ENCODE measurements around the gene BRSK1.

DNA sequence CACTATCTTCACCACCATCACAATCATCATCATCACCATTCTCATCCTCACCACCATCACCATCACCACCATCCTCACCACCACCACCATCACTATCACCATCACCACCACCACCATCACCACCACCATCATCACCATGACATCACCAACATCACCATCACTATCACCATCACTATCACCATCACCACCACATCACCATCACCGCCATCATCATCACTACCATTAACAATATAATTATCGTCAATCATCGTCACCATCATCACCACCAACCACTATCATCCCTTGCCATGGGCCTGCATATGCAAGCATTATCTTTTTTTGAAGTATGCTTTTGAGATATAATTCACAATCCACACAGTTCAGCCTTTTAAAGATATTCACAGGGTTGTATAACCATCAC lies 17.4 kb upstream of the BRSK1 start:
- TF ChIP-seq CCAR2 (optimal IDR thresholded peaks at IDR 0.05; ENCODE audit: low read depth, low read length) (no peak), ZBTB3 (CRISPR knock-in tag; IDR thresholded peaks at IDR 0.05; ENCODE audit: borderline replicate concordance, low read depth) (no peak), CREB1 (IDR thresholded peaks at IDR 0.05) (peak; percentile 87), CREB1 (CRISPR knock-in tag; IDR thresholded peaks at IDR 0.05) (no peak), CENPX (CRISPR knock-in tag; IDR thresholded peaks at IDR 0.05) (no peak), THAP11 (CRISPR knock-in tag; IDR thresholded peaks at IDR 0.05) (no peak), KDM1A (CRISPR knock-in tag; IDR thresholded peaks at IDR 0.05) (no peak), ZNF879 (CRISPR knock-in tag; IDR thresholded peaks at IDR 0.05) (no peak)
- TF ChIP-seq, protein P1, sequence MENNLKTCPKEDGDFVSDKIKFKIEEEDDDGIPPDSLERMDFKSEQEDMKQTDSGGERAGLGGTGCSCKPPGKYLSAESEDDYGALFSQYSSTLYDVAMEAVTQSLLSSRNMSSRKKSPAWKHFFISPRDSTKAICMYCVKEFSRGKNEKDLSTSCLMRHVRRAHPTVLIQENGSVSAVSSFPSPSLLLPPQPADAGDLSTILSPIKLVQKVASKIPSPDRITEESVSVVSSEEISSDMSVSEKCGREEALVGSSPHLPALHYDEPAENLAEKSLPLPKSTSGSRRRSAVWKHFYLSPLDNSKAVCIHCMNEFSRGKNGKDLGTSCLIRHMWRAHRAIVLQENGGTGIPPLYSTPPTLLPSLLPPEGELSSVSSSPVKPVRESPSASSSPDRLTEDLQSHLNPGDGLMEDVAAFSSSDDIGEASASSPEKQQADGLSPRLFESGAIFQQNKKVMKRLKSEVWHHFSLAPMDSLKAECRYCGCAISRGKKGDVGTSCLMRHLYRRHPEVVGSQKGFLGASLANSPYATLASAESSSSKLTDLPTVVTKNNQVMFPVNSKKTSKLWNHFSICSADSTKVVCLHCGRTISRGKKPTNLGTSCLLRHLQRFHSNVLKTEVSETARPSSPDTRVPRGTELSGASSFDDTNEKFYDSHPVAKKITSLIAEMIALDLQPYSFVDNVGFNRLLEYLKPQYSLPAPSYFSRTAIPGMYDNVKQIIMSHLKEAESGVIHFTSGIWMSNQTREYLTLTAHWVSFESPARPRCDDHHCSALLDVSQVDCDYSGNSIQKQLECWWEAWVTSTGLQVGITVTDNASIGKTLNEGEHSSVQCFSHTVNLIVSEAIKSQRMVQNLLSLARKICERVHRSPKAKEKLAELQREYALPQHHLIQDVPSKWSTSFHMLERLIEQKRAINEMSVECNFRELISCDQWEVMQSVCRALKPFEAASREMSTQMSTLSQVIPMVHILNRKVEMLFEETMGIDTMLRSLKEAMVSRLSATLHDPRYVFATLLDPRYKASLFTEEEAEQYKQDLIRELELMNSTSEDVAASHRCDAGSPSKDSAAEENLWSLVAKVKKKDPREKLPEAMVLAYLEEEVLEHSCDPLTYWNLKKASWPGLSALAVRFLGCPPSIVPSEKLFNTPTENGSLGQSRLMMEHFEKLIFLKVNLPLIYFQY (CRISPR knock-in tag; IDR thresholded peaks at IDR 0.05; ENCODE audit: borderline replicate concordance), result no peak
